ENCODE results near the gene NGLY1. TPM values are rescaled to one million over a fixed set of nuclear protein-coding genes. Genes with fewer than 3 reads are reported as not detected.

Gene NGLY1
- total RNA-seq, 5 donors from 2014 or later (not counting 1 experiment from before 2014, with no cell fraction given) = 58.6 to 67.0 (median 61.4) TPM

- no peak overlapping the region for H3K27ac ChIP-seq (ENCODE audit: low read length)
- 91% methylated on average over 3 of the region's 6 CpGs for WGBS (ENCODE audit: insufficient coverage)
- Mint-ChIP-seq H3K27me3 (no peaks in the 10 kb centered on the region), H3K4me1 (peaks cover 5 to 24% (median 8%) of the 10 kb centered on the region in 3 donors), H3K36me3 (peaks cover 77% of the 10 kb centered on the region), H3K9me3 (no peaks in the 10 kb centered on the region), H3K4me3 (no peak overlapping the region), H3K27ac (no peak overlapping the region)
- H3K27me3 ChIP-seq (replicated peaks in 1 of 2; ENCODE audit: control insufficient read depth in 2 of 2, extremely low read depth in 1 of 2, insufficient read depth in 2 of 2, low read length in 1 of 2) = no peaks in the 10 kb centered on the region
- no peak overlapping the region for H3K4me3 ChIP-seq (ENCODE audit: control insufficient read depth in 1 of 2, extremely low read depth in 1 of 2, low read length in 1 of 2)
- POLR2A ChIA-PET = interaction anchor here in 1 of 2 donors (0.6 kb wide), 1 partner anchor 105 kb away, joined by 3 read pairs; no protein-coding TSS in a partner anchor
- no peak for DNase-seq
- peaks cover 12 to 64% of the 10 kb centered on the region in 2 donors for H3K36me3 ChIP-seq (ENCODE audit: control insufficient read depth in 2 of 2, extremely low read depth in 1 of 2, insufficient read depth in 1 of 2, low read length in 1 of 2)
- H3K9me3 ChIP-seq = no peaks in the 10 kb centered on the region
- CTCF ChIA-PET = no interaction called here
- no peak for ATAC-seq (replicated peaks in 1 of 4)
- H3K4me1 ChIP-seq (ENCODE audit: control insufficient read depth in 1 of 2, extremely low read depth in 1 of 2, insufficient read depth in 2 of 2, low read length in 2 of 2) = no peaks in the 10 kb centered on the region
Measured at GRCh38 chr3:25749031-25749581, 34.1 kb downstream of the NGLY1 start.

GRCh38 chr3:25748189-25748588, 35.1 kb downstream of the NGLY1 start:
- no peak for DNase-seq
- H3K36me3 ChIP-seq (ENCODE audit: control insufficient read depth in 2 of 2, extremely low read depth in 1 of 2, insufficient read depth in 1 of 2, low read length in 1 of 2) = peaks cover 12 to 65% of the 10 kb centered on the region in 2 donors
- Mint-ChIP-seq H3K27me3 (no peaks in the 10 kb centered on the region), H3K4me1 (peaks cover 9 to 29% (median 9%) of the 10 kb centered on the region in 3 donors), H3K9me3 (no peaks in the 10 kb centered on the region), H3K36me3 (peaks cover 80% of the 10 kb centered on the region), H3K4me3 (no peak overlapping the region), H3K27ac (no peak overlapping the region)
- no peak for ATAC-seq (replicated peaks in 1 of 4)
- no peaks in the 10 kb centered on the region for H3K9me3 ChIP-seq
- no peaks in the 10 kb centered on the region for H3K27me3 ChIP-seq (replicated peaks in 1 of 2; ENCODE audit: control insufficient read depth in 2 of 2, extremely low read depth in 1 of 2, insufficient read depth in 2 of 2, low read length in 1 of 2)
- no peak overlapping the region for H3K4me3 ChIP-seq (ENCODE audit: control insufficient read depth in 1 of 2, extremely low read depth in 1 of 2, low read length in 1 of 2)
- no CpG with 5 or more reads among the region's 3 CpGs for WGBS (ENCODE audit: insufficient coverage)
- POLR2A ChIA-PET = no interaction called here
- no peaks in the 10 kb centered on the region for H3K4me1 ChIP-seq (ENCODE audit: control insufficient read depth in 1 of 2, extremely low read depth in 1 of 2, insufficient read depth in 2 of 2, low read length in 2 of 2)
- no peak overlapping the region for H3K27ac ChIP-seq (ENCODE audit: low read length)
- CTCF ChIA-PET = no interaction called here

GRCh38 chr3:25747033-25747432, 36.2 kb downstream of the NGLY1 start:
- ATAC-seq (replicated peaks in 1 of 4) (no peak), DNase-seq (no peak)
- CTCF ChIA-PET = no interaction called here
- H3K27me3 ChIP-seq (replicated peaks in 1 of 2; ENCODE audit: control insufficient read depth in 2 of 2, extremely low read depth in 1 of 2, insufficient read depth in 2 of 2, low read length in 1 of 2) = no peaks in the 10 kb centered on the region
- H3K4me3 ChIP-seq (ENCODE audit: control insufficient read depth in 1 of 2, extremely low read depth in 1 of 2, low read length in 1 of 2) = no peak overlapping the region
- Mint-ChIP-seq H3K27ac (no peak overlapping the region), H3K27me3 (no peaks in the 10 kb centered on the region), H3K36me3 (peaks cover 76% of the 10 kb centered on the region), H3K4me1 (peaks cover 10 to 31% (median 11%) of the 10 kb centered on the region in 3 donors), H3K9me3 (no peaks in the 10 kb centered on the region), H3K4me3 (no peak overlapping the region)
- no peak overlapping the region for H3K27ac ChIP-seq (ENCODE audit: low read length)
- H3K9me3 ChIP-seq = no peaks in the 10 kb centered on the region
- POLR2A ChIA-PET = interaction anchor here in 1 of 2 donors (0.5 kb wide), 1 partner anchor 34 kb away, joined by 5 read pairs; no protein-coding TSS in a partner anchor
- peaks cover 12 to 61% of the 10 kb centered on the region in 2 donors for H3K36me3 ChIP-seq (ENCODE audit: control insufficient read depth in 2 of 2, extremely low read depth in 1 of 2, insufficient read depth in 1 of 2, low read length in 1 of 2)
- no peaks in the 10 kb centered on the region for H3K4me1 ChIP-seq (ENCODE audit: control insufficient read depth in 1 of 2, extremely low read depth in 1 of 2, insufficient read depth in 2 of 2, low read length in 2 of 2)

GRCh38 chr3:25744470-25744869, 38.8 kb downstream of the NGLY1 start:
- Histone ChIP-seq H3K27ac (ENCODE audit: low read length) (no peak overlapping the region), H3K4me3 (ENCODE audit: control insufficient read depth in 1 of 2, extremely low read depth in 1 of 2, low read length in 1 of 2) (no peak overlapping the region), H3K4me1 (ENCODE audit: control insufficient read depth in 1 of 2, extremely low read depth in 1 of 2, insufficient read depth in 2 of 2, low read length in 2 of 2) (no peaks in the 10 kb centered on the region), H3K27me3 (replicated peaks in 1 of 2; ENCODE audit: control insufficient read depth in 2 of 2, extremely low read depth in 1 of 2, insufficient read depth in 2 of 2, low read length in 1 of 2) (no peaks in the 10 kb centered on the region), H3K36me3 (ENCODE audit: control insufficient read depth in 2 of 2, extremely low read depth in 1 of 2, insufficient read depth in 1 of 2, low read length in 1 of 2) (peaks cover 5 to 39% of the 10 kb centered on the region in 2 donors), H3K9me3 (no peaks in the 10 kb centered on the region)
- ATAC-seq (replicated peaks in 1 of 4) (no peak), DNase-seq (no peak)
- Mint-ChIP-seq H3K27me3 (no peaks in the 10 kb centered on the region), H3K36me3 (peaks cover 59% of the 10 kb centered on the region), H3K4me1 (peaks cover 10 to 32% (median 12%) of the 10 kb centered on the region in 3 donors), H3K9me3 (no peaks in the 10 kb centered on the region), H3K4me3 (no peak overlapping the region), H3K27ac (no peak overlapping the region)
- CTCF ChIA-PET = interaction anchor here in 1 of 2 donors (1.6 kb wide), 1 partner anchor 97 kb away, joined by 3 read pairs; no protein-coding TSS in a partner anchor
- POLR2A ChIA-PET = no interaction called here
- 100% methylated on average over 2 of the region's 3 CpGs for WGBS (ENCODE audit: insufficient coverage)

- Histone ChIP-seq H3K27ac (ENCODE audit: low read length) (no peak overlapping the region), H3K9me3 (no peaks in the 10 kb centered on the region), H3K4me3 (ENCODE audit: control insufficient read depth in 1 of 2, extremely low read depth in 1 of 2, low read length in 1 of 2) (no peak overlapping the region), H3K4me1 (ENCODE audit: control insufficient read depth in 1 of 2, extremely low read depth in 1 of 2, insufficient read depth in 2 of 2, low read length in 2 of 2) (no peaks in the 10 kb centered on the region), H3K36me3 (ENCODE audit: control insufficient read depth in 2 of 2, extremely low read depth in 1 of 2, insufficient read depth in 1 of 2, low read length in 1 of 2) (peaks cover 0 to 43% of the 10 kb centered on the region in 2 donors), H3K27me3 (replicated peaks in 1 of 2; ENCODE audit: control insufficient read depth in 2 of 2, extremely low read depth in 1 of 2, insufficient read depth in 2 of 2, low read length in 1 of 2) (no peaks in the 10 kb centered on the region)
- H3K36me3 Mint-ChIP-seq = peaks cover 57% of the 10 kb centered on the region
- no peak overlapping the region for H3K4me3 Mint-ChIP-seq
- peaks cover 0 to 4% (median 2%) of the 10 kb centered on the region in 3 donors for H3K4me1 Mint-ChIP-seq
- H3K9me3 Mint-ChIP-seq = no peaks in the 10 kb centered on the region
- ATAC-seq (replicated peaks in 1 of 4) (no peak), DNase-seq (no peak)
- no peaks in the 10 kb centered on the region for H3K27me3 Mint-ChIP-seq
- H3K27ac Mint-ChIP-seq = no peak overlapping the region
- POLR2A ChIA-PET = interaction anchor here in 1 of 2 donors (1.1 kb wide), 1 partner anchor 11 kb away, joined by 3 read pairs; no protein-coding TSS in a partner anchor
- CTCF ChIA-PET = interaction anchor here (0.6 to 1.2 kb wide), 3 partner anchors 79 to 129 kb away, joined by 3 read pairs; no protein-coding TSS in a partner anchor
Measured at GRCh38 chr3:25728101-25728500, 55.1 kb downstream of the NGLY1 start.

- Histone ChIP-seq H3K36me3 (ENCODE audit: control insufficient read depth in 2 of 2, extremely low read depth in 1 of 2, insufficient read depth in 1 of 2, low read length in 1 of 2) (peaks cover 0 to 41% of the 10 kb centered on the region in 2 donors), H3K4me3 (ENCODE audit: control insufficient read depth in 1 of 2, extremely low read depth in 1 of 2, low read length in 1 of 2) (no peak overlapping the region)
- H3K36me3 Mint-ChIP-seq = peaks cover 51% of the 10 kb centered on the region
Measured at GRCh38 chr3:25727316-25727715, 55.9 kb downstream of the NGLY1 start.

More at GRCh38 chr3:25727316-25727715, 55.9 kb downstream of the NGLY1 start:
- Mint-ChIP-seq H3K9me3 (no peaks in the 10 kb centered on the region), H3K4me1 (no peaks in the 10 kb centered on the region), H3K4me3 (no peak overlapping the region), H3K27ac (no peak overlapping the region), H3K27me3 (no peaks in the 10 kb centered on the region)
- CTCF ChIA-PET = interaction anchor here in 1 of 2 donors (1.0 kb wide), 1 partner anchor 79 kb away, joined by 3 read pairs; no protein-coding TSS in a partner anchor
- DNase-seq (no peak), ATAC-seq (replicated peaks in 1 of 4) (no peak)
- whole genome bisulfite sequencing (ENCODE audit: insufficient coverage) = 100% methylated on average over 2 of the region's 6 CpGs
- POLR2A ChIA-PET = no interaction called here
- Histone ChIP-seq H3K27me3 (replicated peaks in 1 of 2; ENCODE audit: control insufficient read depth in 2 of 2, extremely low read depth in 1 of 2, insufficient read depth in 2 of 2, low read length in 1 of 2) (no peaks in the 10 kb centered on the region), H3K27ac (ENCODE audit: low read length) (no peak overlapping the region), H3K4me1 (ENCODE audit: control insufficient read depth in 1 of 2, extremely low read depth in 1 of 2, insufficient read depth in 2 of 2, low read length in 2 of 2) (no peaks in the 10 kb centered on the region), H3K9me3 (no peaks in the 10 kb centered on the region)
